Nephron (organoid): ENCODE data around the gene SERPINA4.

Source experiments
- H3K27ac Mint-ChIP-seq, 3 experiments: 2 replicates each; pipeline ENCODE4 v1.8.0; 2020; ENCODE audit warnings: mixed read lengths in 3 of 3, mild to moderate bottlenecking in 2 of 3, moderate library complexity in 1 of 3
- H3K27me3 Mint-ChIP-seq: 2 replicates; pipeline ENCODE4 v1.8.0; 2021; ENCODE audit warnings: low read depth, mild to moderate bottlenecking, moderate library complexity, mixed read lengths
- H3K36me3 Mint-ChIP-seq: 2 replicates; pipeline ENCODE4 v1.8.0; 2020; ENCODE audit warnings: low read depth, mixed read lengths
- H3K4me1 Mint-ChIP-seq: 2 replicates; pipeline ENCODE4 v1.8.0; 2020; ENCODE audit warnings: mixed read lengths
- H3K4me3 Mint-ChIP-seq, 3 experiments: 2 replicates each; pipeline ENCODE4 v1.8.0; 2020; ENCODE audit warnings: mild to moderate bottlenecking in 3 of 3, mixed read lengths in 3 of 3, moderate library complexity in 2 of 3
- H3K9me3 Mint-ChIP-seq: 2 replicates; pipeline ENCODE4 v1.8.0; 2020; ENCODE audit warnings: mixed read lengths
- CTCF ChIP-seq, 3 experiments: fragments of 200-600 bp; sonication (generic); IDR thresholded peaks; one replicate each; pipeline ENCODE4 v1.5.0; 2021; ENCODE audit warnings: antibody characterized with exemption in 3 of 3; ENCODE audit not compliant: unreplicated experiment in 3 of 3

SERPINA4 gene

GRCh38 chr14:94593376-94593748 lies 32.1 kb downstream of the SERPINA4 start:
- TF ChIP-seq CTCF (IDR thresholded peaks at IDR 0.05; ENCODE audit: unreplicated experiment in 3 of 3), result no peak
- H3K27ac Mint-ChIP-seq, result no peak overlapping the region
- no peaks in the 10 kb centered on the region for H3K36me3 Mint-ChIP-seq
- peaks cover 17% of the 10 kb centered on the region for H3K27me3 Mint-ChIP-seq
- H3K4me1 Mint-ChIP-seq, result peaks cover under 1% of the 10 kb centered on the region
- H3K9me3 Mint-ChIP-seq, result no peaks in the 10 kb centered on the region
- H3K4me3 Mint-ChIP-seq, result no peak overlapping the region

- Mint-ChIP-seq H3K4me3 (no peak overlapping the region), H3K27me3 (peaks cover 17% of the 10 kb centered on the region), H3K27ac (peak overlapping the region in 1 of 3 experiments; percentile 45), H3K36me3 (no peaks in the 10 kb centered on the region), H3K9me3 (no peaks in the 10 kb centered on the region), H3K4me1 (peaks cover 6% of the 10 kb centered on the region)
- TF ChIP-seq CTCF (IDR thresholded peaks at IDR 0.05; ENCODE audit: unreplicated experiment in 3 of 3), result no peak
Observed at GRCh38 chr14:94593749-94594431, 32.6 kb downstream of the SERPINA4 start.

- H3K4me1 Mint-ChIP-seq, result peaks cover 12% of the 10 kb centered on the region
Observed at GRCh38 chr14:94594441-94594840, 33.2 kb downstream of the SERPINA4 start.

GRCh38 chr14:94595912-94596311 lies 34.7 kb downstream of the SERPINA4 start:
- H3K27me3 Mint-ChIP-seq, result peaks cover 15% of the 10 kb centered on the region
- no peak overlapping the region for H3K27ac Mint-ChIP-seq
- no peak for TF ChIP-seq CTCF (IDR thresholded peaks at IDR 0.05; ENCODE audit: unreplicated experiment in 3 of 3)
- H3K36me3 Mint-ChIP-seq, result no peaks in the 10 kb centered on the region
- no peaks in the 10 kb centered on the region for H3K9me3 Mint-ChIP-seq
- peaks cover 23% of the 10 kb centered on the region for H3K4me1 Mint-ChIP-seq
- H3K4me3 Mint-ChIP-seq, result no peak overlapping the region

More at GRCh38 chr14:94594441-94594840, 33.2 kb downstream of the SERPINA4 start:
- H3K27ac Mint-ChIP-seq, result peak overlapping the region in 1 of 3 experiments; percentile 45
- TF ChIP-seq CTCF (IDR thresholded peaks at IDR 0.05; ENCODE audit: unreplicated experiment in 3 of 3), result no peak
- no peaks in the 10 kb centered on the region for H3K36me3 Mint-ChIP-seq
- no peaks in the 10 kb centered on the region for H3K9me3 Mint-ChIP-seq
- no peak overlapping the region for H3K4me3 Mint-ChIP-seq
- peaks cover 17% of the 10 kb centered on the region for H3K27me3 Mint-ChIP-seq

GRCh38 chr14:94596361-94596760 lies 35.1 kb downstream of the SERPINA4 start:
- TF ChIP-seq CTCF (IDR thresholded peaks at IDR 0.05; ENCODE audit: unreplicated experiment in 3 of 3), result no peak
- H3K36me3 Mint-ChIP-seq, result no peaks in the 10 kb centered on the region
- H3K27ac Mint-ChIP-seq, result no peak overlapping the region
- peaks cover 15% of the 10 kb centered on the region for H3K27me3 Mint-ChIP-seq
- H3K4me3 Mint-ChIP-seq, result no peak overlapping the region
- peaks cover 26% of the 10 kb centered on the region for H3K4me1 Mint-ChIP-seq
- H3K9me3 Mint-ChIP-seq, result no peaks in the 10 kb centered on the region

GRCh38 chr14:94597788-94598187 lies 36.5 kb downstream of the SERPINA4 start:
- H3K4me1 Mint-ChIP-seq, result peaks cover 34% of the 10 kb centered on the region
- no peaks in the 10 kb centered on the region for H3K36me3 Mint-ChIP-seq
- H3K4me3 Mint-ChIP-seq, result no peak overlapping the region
- H3K9me3 Mint-ChIP-seq, result no peaks in the 10 kb centered on the region
- H3K27ac Mint-ChIP-seq, result no peak overlapping the region
- H3K27me3 Mint-ChIP-seq, result peaks cover 12% of the 10 kb centered on the region
- no peak for TF ChIP-seq CTCF (IDR thresholded peaks at IDR 0.05; ENCODE audit: unreplicated experiment in 3 of 3)
